ENCODE results near the gene ITPR3. TPM values are rescaled to one million over a fixed set of nuclear protein-coding genes. Genes with fewer than 3 reads are reported as not detected.
A peak's percentile ranks its signal among the peaks of the same experiment; 100 is the strongest.
"Not testable (repeated sequence)": the region's sequence is repeated elsewhere in the genome, so short reads cannot be mapped to it uniquely, and the experiment has no call there.

ITPR3 gene
- total RNA-seq, 6 donors from 2014 or later, result 95.6 to 179 (median 137) TPM

DNA sequence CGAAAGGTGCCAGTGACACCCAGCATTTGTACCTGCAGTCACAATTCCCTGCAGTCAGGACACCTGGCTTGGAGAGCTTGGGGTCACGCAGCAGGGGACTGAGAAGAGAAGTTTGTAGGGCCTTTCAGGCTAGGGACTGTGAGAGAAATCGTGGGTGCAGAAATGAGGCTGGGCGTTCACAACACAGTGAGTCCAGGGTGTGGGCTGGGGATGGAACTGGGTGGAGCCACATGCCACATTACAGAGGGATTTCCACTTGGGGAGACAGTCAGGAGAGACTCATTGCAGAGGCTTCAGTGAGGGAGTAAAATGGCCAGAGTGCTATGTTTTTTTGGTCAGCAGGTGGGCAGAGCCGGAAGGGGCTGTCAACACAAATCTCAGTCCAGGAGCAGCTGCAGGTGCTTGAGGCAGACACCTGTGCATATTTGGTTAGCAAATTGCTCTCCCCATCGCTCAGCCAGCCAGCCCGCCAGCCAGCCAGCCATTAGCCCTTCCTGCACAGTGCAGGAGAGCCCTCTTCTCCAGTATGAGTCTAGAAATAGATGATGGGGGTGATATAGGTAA, 7.4 kb downstream of the ITPR3 start:
- H3K9me3 ChIP-seq, result no peaks in the 10 kb centered on the region
- DNase-seq (no peak), ATAC-seq (ENCODE audit: low FRiP score in 2 of 2) (no peak)
- no peak overlapping the region for H3K4me3 ChIP-seq
- peak overlapping the region in 3 of 4 donors; percentile 35 to 69 (median 62) for H3K27ac ChIP-seq
- WGBS, 2 donors, result 74 to 76% methylated on average over 7 of the region's 7 CpGs
- TF ChIP-seq POLR2A (IDR thresholded peaks at IDR 0.05) (no peak), EP300 (IDR thresholded peaks at IDR 0.05) (no peak), POLR2AphosphoS5 (IDR thresholded peaks at IDR 0.05) (no peak)
- TF ChIP-seq, protein P1, sequence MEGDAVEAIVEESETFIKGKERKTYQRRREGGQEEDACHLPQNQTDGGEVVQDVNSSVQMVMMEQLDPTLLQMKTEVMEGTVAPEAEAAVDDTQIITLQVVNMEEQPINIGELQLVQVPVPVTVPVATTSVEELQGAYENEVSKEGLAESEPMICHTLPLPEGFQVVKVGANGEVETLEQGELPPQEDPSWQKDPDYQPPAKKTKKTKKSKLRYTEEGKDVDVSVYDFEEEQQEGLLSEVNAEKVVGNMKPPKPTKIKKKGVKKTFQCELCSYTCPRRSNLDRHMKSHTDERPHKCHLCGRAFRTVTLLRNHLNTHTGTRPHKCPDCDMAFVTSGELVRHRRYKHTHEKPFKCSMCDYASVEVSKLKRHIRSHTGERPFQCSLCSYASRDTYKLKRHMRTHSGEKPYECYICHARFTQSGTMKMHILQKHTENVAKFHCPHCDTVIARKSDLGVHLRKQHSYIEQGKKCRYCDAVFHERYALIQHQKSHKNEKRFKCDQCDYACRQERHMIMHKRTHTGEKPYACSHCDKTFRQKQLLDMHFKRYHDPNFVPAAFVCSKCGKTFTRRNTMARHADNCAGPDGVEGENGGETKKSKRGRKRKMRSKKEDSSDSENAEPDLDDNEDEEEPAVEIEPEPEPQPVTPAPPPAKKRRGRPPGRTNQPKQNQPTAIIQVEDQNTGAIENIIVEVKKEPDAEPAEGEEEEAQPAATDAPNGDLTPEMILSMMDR (IDR thresholded peaks at IDR 0.05), result no peak
- H3K27me3 ChIP-seq, result no peaks in the 10 kb centered on the region
- H3K36me3 ChIP-seq, result peaks cover 0 to 29% (median 0%) of the 10 kb centered on the region in 4 donors
- peaks cover 38 to 76% (median 58%) of the 10 kb centered on the region in 4 donors for H3K4me1 ChIP-seq

DNA sequence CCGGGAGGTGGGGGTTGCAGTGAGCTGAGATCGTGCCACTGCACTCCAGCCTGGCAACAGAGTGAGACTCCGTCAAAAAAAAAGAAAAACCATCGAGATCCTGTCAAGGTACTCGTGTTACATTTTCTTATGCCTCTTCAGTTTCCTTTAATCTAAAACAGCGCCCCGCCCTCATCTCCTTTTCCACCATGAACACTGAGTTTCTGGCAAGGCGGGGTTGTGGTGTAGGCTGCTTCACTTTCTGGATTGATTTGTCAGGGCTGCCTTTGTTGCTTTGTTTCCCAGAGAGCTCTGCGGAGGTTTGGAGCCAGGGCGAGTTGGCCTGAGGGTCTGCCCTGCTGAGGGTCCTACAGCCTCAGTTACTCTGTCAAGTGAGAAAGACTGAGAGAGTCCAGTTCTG, 8.9 kb downstream of the ITPR3 start:
- H3K9me3 ChIP-seq, result no peaks in the 10 kb centered on the region
- no peak for ATAC-seq (ENCODE audit: low FRiP score in 2 of 2)
- H3K27ac ChIP-seq, result peak overlapping the region; percentile 24 to 59 (median 48)
- WGBS, 2 donors, result 69 to 83% methylated on average over 10 of the region's 10 CpGs
- peaks cover 0 to 15% (median 0%) of the 10 kb centered on the region in 4 donors for H3K36me3 ChIP-seq
- peaks cover 39 to 75% (median 59%) of the 10 kb centered on the region in 4 donors for H3K4me1 ChIP-seq
- no peak overlapping the region for H3K4me3 ChIP-seq
- DNase-seq, result peak in 1 of 2 donors; percentile 67
- no peak for TF ChIP-seq POLR2A (IDR thresholded peaks at IDR 0.05)
- TF ChIP-seq EP300 (IDR thresholded peaks at IDR 0.05), result no peak
- TF ChIP-seq, protein P1 (IDR thresholded peaks at IDR 0.05), result no peak
- TF ChIP-seq POLR2AphosphoS5 (IDR thresholded peaks at IDR 0.05), result no peak
- no peaks in the 10 kb centered on the region for H3K27me3 ChIP-seq

DNA sequence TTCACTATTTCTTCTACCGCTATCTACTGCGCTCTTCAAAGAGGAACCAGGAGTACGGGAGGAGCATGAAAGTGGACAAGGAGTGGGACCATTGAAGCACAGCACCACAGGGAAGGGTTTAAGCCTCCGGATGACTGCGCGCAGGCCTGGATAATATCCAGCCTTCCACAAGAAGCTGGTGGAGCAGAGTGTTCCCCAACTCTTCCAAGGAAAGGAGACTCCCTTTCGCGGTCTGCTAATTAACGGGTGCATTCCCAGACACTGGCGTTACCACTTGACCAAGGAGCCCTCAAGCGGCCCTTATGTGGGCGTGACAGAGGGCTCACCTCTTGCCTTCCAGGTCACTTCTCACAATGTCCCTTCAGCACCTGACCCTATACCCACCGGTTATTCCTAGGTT, 10.4 kb downstream of the ITPR3 start:
- Histone ChIP-seq H3K36me3 (peaks cover 0 to 10% (median 0%) of the 10 kb centered on the region in 4 donors), H3K27ac (peak overlapping the region in 2 of 4 donors; percentile 4 to 44), H3K4me1 (peaks cover 44 to 78% (median 61%) of the 10 kb centered on the region in 4 donors)
- whole genome bisulfite sequencing, 2 donors, result 75 to 76% methylated on average over 13 of the region's 13 CpGs
- peak in 1 of 2 donors; percentile 79 for DNase-seq
- H3K4me3 ChIP-seq; H3K27me3 ChIP-seq; H3K9me3 ChIP-seq; ATAC-seq (ENCODE audit: low FRiP score in 2 of 2): not testable (repeated sequence)
- TF ChIP-seq POLR2AphosphoS5 (IDR thresholded peaks at IDR 0.05), result peak in 1 of 2 donors; percentile 21

DNA sequence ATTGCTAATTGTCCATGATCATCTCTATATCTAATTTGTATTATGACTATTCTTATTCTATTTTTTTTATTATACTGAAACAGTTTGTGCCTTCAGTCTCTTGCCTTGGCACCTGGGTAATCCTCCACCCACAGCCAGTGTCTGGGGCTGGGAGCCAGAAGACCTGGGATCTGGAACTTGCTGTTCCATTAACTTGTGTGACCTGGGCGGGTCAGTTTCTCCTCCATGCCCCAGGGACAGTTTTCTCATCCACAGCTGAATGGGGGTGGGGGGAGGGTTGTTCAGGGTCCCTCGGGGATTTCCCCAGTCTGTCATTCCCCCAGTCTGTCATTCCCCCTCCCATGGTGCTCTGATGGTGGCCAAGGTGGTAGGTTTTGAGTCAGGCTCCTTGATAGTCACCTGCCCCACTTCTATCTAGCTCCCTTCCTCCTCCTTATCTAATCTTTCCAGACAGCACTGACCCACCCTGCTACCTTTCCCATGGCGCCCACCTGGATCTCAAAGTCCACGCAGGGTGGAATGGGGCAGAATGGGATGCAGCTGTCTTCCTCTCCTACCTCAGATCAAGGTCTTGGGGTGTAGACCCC, 10.9 kb downstream of the ITPR3 start:
- Histone ChIP-seq H3K9me3 (no peaks in the 10 kb centered on the region), H3K4me3 (no peak overlapping the region), H3K27ac (peak overlapping the region in 3 of 4 donors; percentile 71 to 72 (median 72)), H3K36me3 (peaks cover 0 to 5% (median 0%) of the 10 kb centered on the region in 4 donors), H3K4me1 (peaks cover 44 to 81% (median 61%) of the 10 kb centered on the region in 4 donors), H3K27me3 (no peaks in the 10 kb centered on the region)
- 82 to 84% methylated on average over 4 of the region's 4 CpGs for WGBS, 2 donors
- DNase-seq, result no peak
- TF ChIP-seq EP300 (IDR thresholded peaks at IDR 0.05), result no peak
- TF ChIP-seq POLR2A (IDR thresholded peaks at IDR 0.05), result no peak
- TF ChIP-seq, protein P1 (IDR thresholded peaks at IDR 0.05), result no peak
- TF ChIP-seq POLR2AphosphoS5 (IDR thresholded peaks at IDR 0.05), result no peak
- ATAC-seq (ENCODE audit: low FRiP score in 2 of 2), result no peak

DNA sequence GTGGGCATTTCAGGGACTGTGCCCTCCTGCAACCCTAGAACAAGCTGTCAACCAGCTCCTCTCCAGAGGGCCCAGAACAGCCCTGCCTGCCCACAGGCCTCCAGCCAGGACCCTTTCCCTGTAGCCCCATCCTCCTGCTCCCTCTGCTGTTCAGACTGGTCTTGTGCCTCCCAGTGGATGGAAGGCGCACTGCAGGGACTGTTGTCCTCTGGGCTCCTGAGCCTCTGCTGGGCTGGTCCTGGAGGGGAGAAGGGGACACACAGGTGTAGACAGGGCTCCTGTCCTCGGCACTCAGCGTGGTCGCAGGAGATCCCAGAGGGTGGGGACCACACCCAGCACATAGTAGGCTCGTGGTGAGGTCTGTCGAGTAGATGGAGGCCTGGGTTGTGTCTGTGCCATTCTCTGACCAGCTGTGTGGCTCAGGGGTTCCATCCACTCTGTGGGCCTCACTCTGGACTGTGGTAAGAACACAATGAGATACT, 11.5 kb downstream of the ITPR3 start:
- Histone ChIP-seq H3K36me3 (no peaks in the 10 kb centered on the region), H3K4me1 (peaks cover 40 to 82% (median 58%) of the 10 kb centered on the region in 4 donors), H3K4me3 (peak overlapping the region in 2 of 4 donors; percentile 49 to 51), H3K27ac (peak overlapping the region; percentile 57 to 72 (median 72)), H3K27me3 (no peaks in the 10 kb centered on the region), H3K9me3 (no peaks in the 10 kb centered on the region)
- ATAC-seq (ENCODE audit: low FRiP score in 2 of 2), result peak; percentile 60 to 61
- no peak for DNase-seq
- TF ChIP-seq EP300 (IDR thresholded peaks at IDR 0.05) (no peak), POLR2A (IDR thresholded peaks at IDR 0.05) (no peak), POLR2AphosphoS5 (IDR thresholded peaks at IDR 0.05) (no peak)
- TF ChIP-seq, protein P1 (IDR thresholded peaks at IDR 0.05), result peak; percentile 63 to 84 (median 72)
- 89 to 100% methylated on average over 1 to 6 of the region's 6 CpGs for whole genome bisulfite sequencing, 2 donors
